PC-3 (cell line): Measurements from ENCODE around the gene CSMD2. TPM values are rescaled to one million over a fixed set of nuclear protein-coding genes. Genes with fewer than 3 reads are reported as not detected.

Source experiments
- ATAC-seq: fragments of 200-7000 bp; cut with Tn5 transposase; 2 replicates; pipeline ENCODE4 v1.9.1; 2020; ENCODE audit warnings: mild to moderate bottlenecking, moderate library complexity
- BruUV-seq: library from RNA; stranded (reverse); fragments of 400-500 nt; replicated peaks from 2 replicates; lab custom pipeline; 2021; lab: Mats Ljungman, UMichigan
- CTCF ChIA-PET: fragments of 300-600 bp; sonication (Branson Sonifier 250); formaldehyde crosslinking; loops from one replicate; lab custom pipeline; 2022; ENCODE audit warnings: antibody characterized with exemption; lab: Charles Lee
- POLR2A ChIA-PET: fragments of 300-600 bp; sonication (Branson Sonifier 250); formaldehyde crosslinking; loops from one replicate; lab custom pipeline; 2022; ENCODE audit warnings: antibody characterized with exemption; ENCODE audit not compliant: unreplicated experiment; lab: Charles Lee
- DNase-seq: peaks from one replicate; pipeline ENCODE4 v3.0.0-alpha.2; 2015
- H2AFZ ChIP-seq: fragments of 300-600 bp; sonication (generic); 2 replicates; pipeline ENCODE4 v1.6.0; 2016; ENCODE audit warnings: antibody characterized with exemption, low read length
- H3F3A ChIP-seq: fragments of 300-600 bp; sonication (generic); one replicate; pipeline ENCODE4 v1.6.0; 2017; ENCODE audit warnings: antibody characterized with exemption, low read length, control low read depth, mild to moderate bottlenecking; ENCODE audit not compliant: unreplicated experiment
- H3K27ac ChIP-seq: fragments of 300-600 bp; sonication (generic); 2 replicates; pipeline ENCODE4 v1.5.1; 2016; ENCODE audit warnings: mild to moderate bottlenecking, low read length
- H3K27me3 ChIP-seq: fragments of 300-600 bp; sonication (generic); 2 replicates; pipeline ENCODE4 v1.6.1; 2016; ENCODE audit warnings: low read length, mixed read lengths
- H3K36me3 ChIP-seq: fragments of 300-600 bp; sonication (generic); 2 replicates; pipeline ENCODE4 v1.6.1; 2016; ENCODE audit warnings: low read depth, mixed run types, low read length, mixed read lengths
- H3K4me1 ChIP-seq: fragments of 300-600 bp; sonication (generic); 2 replicates; pipeline ENCODE4 v1.5.1; 2016; ENCODE audit warnings: low read length; ENCODE audit not compliant: insufficient read depth
- H3K4me2 ChIP-seq: fragments of 300-600 bp; sonication (generic); 2 replicates; pipeline ENCODE4 v1.6.0; 2016; ENCODE audit warnings: low read length
- H3K4me3 ChIP-seq: fragments of 300-600 bp; sonication (generic); 2 replicates; pipeline ENCODE4 v1.5.1; 2016; ENCODE audit warnings: mild to moderate bottlenecking, low read length, mixed read lengths
- H3K79me2 ChIP-seq: fragments of 300-600 bp; sonication (generic); 2 replicates; pipeline ENCODE4 v1.6.1; 2017; ENCODE audit warnings: low read length, mixed read lengths
- H3K9ac ChIP-seq: fragments of 300-600 bp; sonication (generic); 2 replicates; pipeline ENCODE4 v1.6.0; 2016; ENCODE audit warnings: mild to moderate bottlenecking, low read length
- H3K9me2 ChIP-seq: fragments of 300-600 bp; sonication (generic); replicated peaks from 2 replicates; pipeline ENCODE4 v1.6.1; 2016; ENCODE audit warnings: mixed run types, low read length, mixed read lengths
- H3K9me3 ChIP-seq: fragments of 300-600 bp; sonication (generic); 2 replicates; pipeline ENCODE4 v1.6.1; 2016; ENCODE audit warnings: low read length, mixed read lengths
- H4K20me1 ChIP-seq: fragments of 300-600 bp; sonication (generic); 2 replicates; pipeline ENCODE4 v1.6.1; 2016; ENCODE audit warnings: low read length, mixed read lengths
- CTCF ChIP-seq: fragments of 300-600 bp; sonication (generic); conservative IDR thresholded peaks from 2 replicates; pipeline ENCODE4 v1.5.1; 2017; ENCODE audit warnings: antibody characterized with exemption, low read depth, mild to moderate bottlenecking, low read length
- EZH2 ChIP-seq: fragments of 300-600 bp; sonication (generic); IDR thresholded peaks from one replicate; pipeline ENCODE4 v1.6.1; 2017; ENCODE audit warnings: antibody characterized with exemption, mild to moderate bottlenecking, low read length; ENCODE audit not compliant: unreplicated experiment
- EZH2phosphoT487 ChIP-seq: fragments of 300-600 bp; sonication (generic); IDR thresholded peaks from 2 replicates; pipeline ENCODE4 v1.6.1; 2018; ENCODE audit warnings: mild to moderate bottlenecking, antibody characterized with exemption, low read length, borderline replicate concordance
- intact Hi-C: fragments of 100-400 bp; cut with micrococcal nuclease; formaldehyde crosslinking; loops from 2 replicates; pipeline ENCODE4 v1.9.0; 2023
- total RNA-seq: library from RNA; depleted of rRNA; stranded (reverse); fragments of >200 nt; gene quantifications from 2 replicates; pipeline ENCODE4 v1.2.3, GENCODE V29; 2014

Gene CSMD2
- total RNA-seq, 1 experiment from 2014 or later: not detected

GRCh38 chr1:33709783-33710718 is 455.0 kb downstream of the CSMD2 start:
- TF ChIP-seq CTCF (no peak), EZH2phosphoT487 (no peak), EZH2 (no peak)
- Histone ChIP-seq H3K27ac (no peak overlapping the region), H3K27me3 (peaks cover 62% of the 10 kb centered on the region), H2AFZ (no peak overlapping the region), H4K20me1 (no peaks in the 10 kb centered on the region), H3K9me3 (no peaks in the 10 kb centered on the region), H3K4me1 (no peaks in the 10 kb centered on the region), H3K4me2 (no peak overlapping the region), H3K4me3 (no peak overlapping the region), H3F3A (no peaks in the 10 kb centered on the region), H3K9me2 (no peaks in the 10 kb centered on the region), H3K36me3 (no peaks in the 10 kb centered on the region), H3K9ac (no peak overlapping the region), H3K79me2 (no peaks in the 10 kb centered on the region)
- ATAC-seq (no peak), DNase-seq (no peak)
- no TSS peak for BruUV-seq
- CTCF ChIA-PET: no interaction called here
- intact Hi-C loops: no loop called here
- POLR2A ChIA-PET: no interaction called here

- Histone ChIP-seq H3K4me1 (no peaks in the 10 kb centered on the region), H3K36me3 (no peaks in the 10 kb centered on the region), H2AFZ (no peak overlapping the region), H3F3A (no peaks in the 10 kb centered on the region), H3K4me3 (no peak overlapping the region), H3K4me2 (no peak overlapping the region), H3K27ac (no peak overlapping the region), H3K79me2 (no peaks in the 10 kb centered on the region), H3K9me2 (no peaks in the 10 kb centered on the region), H3K9ac (no peak overlapping the region), H3K27me3 (peaks cover 57% of the 10 kb centered on the region), H4K20me1 (no peaks in the 10 kb centered on the region), H3K9me3 (no peaks in the 10 kb centered on the region)
- BruUV-seq: no TSS peak
- no peak for DNase-seq
- intact Hi-C loops: no loop called here
- ChIA-PET POLR2A (no interaction called here), CTCF (no interaction called here)
- no peak for ATAC-seq
- no peak for TF ChIP-seq EZH2
- TF ChIP-seq CTCF: no peak
- no peak for TF ChIP-seq EZH2phosphoT487
Observed at GRCh38 chr1:33709174-33709782, 455.8 kb downstream of the CSMD2 start.
